SU-DHL-6 (cell line): ENCODE measurements around the gene RNF126.

Experiments used
- H2AFZ ChIP-seq: fragments of 200-600 bp; sonication (generic); 2 replicates; pipeline ENCODE4 v1.6.1; 2014; ENCODE audit warnings: low read depth, mild to moderate bottlenecking, moderate library complexity, mixed read lengths, antibody characterized with exemption, low read length; ENCODE audit not compliant: severe bottlenecking
- H3F3A ChIP-seq: fragments of 200-600 bp; shearing (Covaris generic); 2 replicates; pipeline ENCODE4 v1.6.0; 2016; ENCODE audit warnings: antibody characterized with exemption, mild to moderate bottlenecking; ENCODE audit not compliant: insufficient read depth
- H3K27ac ChIP-seq: fragments of 200-600 bp; sonication (generic); 2 replicates; pipeline ENCODE4 v1.5.1; 2016; ENCODE audit warnings: low read depth, mild to moderate bottlenecking, low read length, moderate library complexity, mixed read lengths
- H3K27me3 ChIP-seq: fragments of 200-600 bp; sonication (generic), shearing (Covaris generic); 2 replicates; pipeline ENCODE4 v1.6.0; 2014; ENCODE audit warnings: mild to moderate bottlenecking, low read length
- H3K36me3 ChIP-seq: fragments of 200-600 bp; sonication (generic); 2 replicates; pipeline ENCODE4 v1.6.1; 2014; ENCODE audit warnings: mild to moderate bottlenecking, low read length, mixed read lengths
- H3K4me2 ChIP-seq: fragments of 300-600, 200-600 bp; shearing (Covaris generic), sonication (generic); 2 replicates; pipeline ENCODE4 v1.6.0; 2014; ENCODE audit warnings: low read length, low read depth, mild to moderate bottlenecking; ENCODE audit not compliant: poor library complexity, severe bottlenecking
- H3K4me3 ChIP-seq: fragments of 200-600 bp; sonication (generic); 2 replicates; pipeline ENCODE4 v1.5.1; 2014; ENCODE audit warnings: antibody characterized with exemption, low read length, mild to moderate bottlenecking, mixed read lengths; ENCODE audit not compliant: insufficient read depth, poor library complexity, severe bottlenecking
- H3K79me2 ChIP-seq: fragments of 200-600 bp; sonication (generic); 2 replicates; pipeline ENCODE4 v1.6.1; 2014; ENCODE audit warnings: mild to moderate bottlenecking, low read length, moderate library complexity; ENCODE audit not compliant: insufficient read depth
- H3K9ac ChIP-seq: fragments of 200-600 bp; sonication (generic); 2 replicates; pipeline ENCODE4 v1.7.0; 2014; ENCODE audit warnings: mild to moderate bottlenecking, low read length
- H3K9me2 ChIP-seq: fragments of 200-600 bp; sonication (generic); replicated peaks from 2 replicates; pipeline ENCODE4 v1.6.1; 2014; ENCODE audit warnings: low read length; ENCODE audit not compliant: insufficient read depth
- H3K9me3 ChIP-seq: fragments of 200-600 bp; sonication (generic); 2 replicates; pipeline ENCODE4 v1.6.1; 2014; ENCODE audit warnings: low read length, mixed read lengths; ENCODE audit not compliant: insufficient read depth
- H4K20me1 ChIP-seq: fragments of 200-600 bp; sonication (generic); 2 replicates; pipeline ENCODE4 v1.6.1; 2014; ENCODE audit warnings: low read depth, mild to moderate bottlenecking, antibody characterized with exemption, low read length, moderate library complexity, mixed read lengths
- EZH2phosphoT487 ChIP-seq: fragments of 200-600 bp; sonication (generic), shearing (Covaris generic); conservative IDR thresholded peaks from 2 replicates; pipeline ENCODE4 v1.6.1; 2018; ENCODE audit warnings: mild to moderate bottlenecking, antibody characterized with exemption, low read length, moderate library complexity, mixed read lengths
- TF ChIP-seq, protein P1 (sequence below): fragments of 200-600 bp; sonication (generic); IDR thresholded peaks from one replicate; pipeline ENCODE4 v1.5.1; 2017; ENCODE audit warnings: antibody characterized with exemption, mild to moderate bottlenecking, low read length, moderate library complexity; ENCODE audit not compliant: insufficient read depth, poor library complexity, severe bottlenecking

Gene RNF126

DNA sequence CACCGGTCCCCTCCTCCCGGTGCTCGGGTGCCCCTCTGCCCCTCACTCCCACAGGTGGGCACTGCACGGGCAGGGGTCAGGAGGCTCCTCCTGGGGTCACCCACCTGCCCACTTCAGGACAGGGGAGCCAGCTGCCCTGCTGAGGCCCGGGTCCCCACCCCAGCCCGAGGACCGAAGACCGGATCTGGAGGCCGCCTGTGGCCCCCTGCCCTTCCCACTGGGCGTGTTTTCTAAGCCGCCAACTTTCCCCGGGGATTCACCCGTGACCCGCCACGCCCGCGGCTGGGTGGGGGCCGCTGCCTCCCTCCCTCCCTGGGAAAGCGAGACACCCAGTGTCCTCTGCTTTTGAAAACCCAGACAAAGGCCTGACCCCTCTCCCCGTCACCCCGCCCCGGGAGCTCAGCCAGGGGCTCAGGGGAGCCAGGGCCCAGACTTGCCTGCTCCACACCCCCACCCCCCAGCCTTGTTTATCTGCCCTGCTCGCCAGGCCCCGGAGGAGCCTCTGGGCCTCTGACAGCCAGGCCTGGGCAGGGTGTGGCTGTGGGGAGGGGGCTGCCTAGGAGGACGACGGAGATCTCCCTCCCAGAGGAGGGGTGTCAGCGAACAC, 47.1 kb upstream of the RNF126 start:
- no peak for TF ChIP-seq EZH2phosphoT487
- TF ChIP-seq, protein P1, sequence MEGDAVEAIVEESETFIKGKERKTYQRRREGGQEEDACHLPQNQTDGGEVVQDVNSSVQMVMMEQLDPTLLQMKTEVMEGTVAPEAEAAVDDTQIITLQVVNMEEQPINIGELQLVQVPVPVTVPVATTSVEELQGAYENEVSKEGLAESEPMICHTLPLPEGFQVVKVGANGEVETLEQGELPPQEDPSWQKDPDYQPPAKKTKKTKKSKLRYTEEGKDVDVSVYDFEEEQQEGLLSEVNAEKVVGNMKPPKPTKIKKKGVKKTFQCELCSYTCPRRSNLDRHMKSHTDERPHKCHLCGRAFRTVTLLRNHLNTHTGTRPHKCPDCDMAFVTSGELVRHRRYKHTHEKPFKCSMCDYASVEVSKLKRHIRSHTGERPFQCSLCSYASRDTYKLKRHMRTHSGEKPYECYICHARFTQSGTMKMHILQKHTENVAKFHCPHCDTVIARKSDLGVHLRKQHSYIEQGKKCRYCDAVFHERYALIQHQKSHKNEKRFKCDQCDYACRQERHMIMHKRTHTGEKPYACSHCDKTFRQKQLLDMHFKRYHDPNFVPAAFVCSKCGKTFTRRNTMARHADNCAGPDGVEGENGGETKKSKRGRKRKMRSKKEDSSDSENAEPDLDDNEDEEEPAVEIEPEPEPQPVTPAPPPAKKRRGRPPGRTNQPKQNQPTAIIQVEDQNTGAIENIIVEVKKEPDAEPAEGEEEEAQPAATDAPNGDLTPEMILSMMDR, result no peak
- Histone ChIP-seq H3K27me3 (no peaks in the 10 kb centered on the region), H4K20me1 (no peaks in the 10 kb centered on the region), H3K4me3 (no peak overlapping the region), H2AFZ (no peak overlapping the region), H3K4me2 (no peak overlapping the region), H3K9me3 (no peaks in the 10 kb centered on the region), H3K79me2 (no peaks in the 10 kb centered on the region), H3K36me3 (no peaks in the 10 kb centered on the region), H3K9me2 (no peaks in the 10 kb centered on the region), H3K27ac (no peak overlapping the region), H3F3A (no peaks in the 10 kb centered on the region), H3K9ac (no peak overlapping the region)

DNA sequence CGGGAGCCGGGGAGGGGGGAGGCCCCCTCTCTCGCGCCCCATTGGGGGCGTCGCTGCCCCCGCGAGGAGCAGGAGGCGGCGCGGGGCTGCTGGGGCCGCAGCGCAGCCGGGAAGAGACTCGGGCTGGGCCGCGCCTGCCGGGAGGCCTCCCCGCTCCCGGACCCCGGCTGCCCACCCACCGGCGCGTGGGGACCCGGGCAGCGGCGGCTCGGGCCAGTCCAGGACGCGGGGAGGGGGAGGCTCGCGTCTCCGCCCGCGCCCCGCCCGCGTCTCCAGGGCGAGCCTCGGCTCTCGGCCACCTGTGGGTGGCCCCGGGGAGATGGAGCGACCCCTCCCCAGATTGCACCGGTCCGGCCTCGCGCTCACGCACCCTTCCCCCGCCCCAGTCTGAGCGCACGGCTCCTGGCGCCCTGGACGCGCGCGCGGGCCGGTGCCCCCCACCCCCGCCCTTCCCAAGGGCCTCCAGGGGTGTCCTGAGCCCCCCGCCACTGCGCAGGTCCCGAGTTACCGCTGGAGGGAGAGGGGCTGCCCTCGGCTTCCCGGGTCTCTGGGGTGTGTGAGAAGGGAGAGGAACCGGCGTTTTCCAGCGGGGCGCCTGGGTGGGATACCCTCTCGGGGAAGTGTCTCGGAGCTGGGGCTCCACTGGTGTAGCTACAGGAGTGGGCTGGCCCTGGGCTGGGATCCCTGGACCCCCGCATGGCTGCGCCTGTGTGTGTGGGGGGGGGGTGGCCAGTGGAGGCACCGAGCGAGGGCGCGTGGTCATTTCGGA, 46.4 kb upstream of the RNF126 start:
- Histone ChIP-seq H3K9ac (no peak overlapping the region), H4K20me1 (no peaks in the 10 kb centered on the region), H3K27me3 (no peaks in the 10 kb centered on the region), H2AFZ (no peak overlapping the region), H3K79me2 (no peaks in the 10 kb centered on the region), H3K4me2 (no peak overlapping the region), H3K9me2 (no peaks in the 10 kb centered on the region), H3K9me3 (no peaks in the 10 kb centered on the region), H3F3A (no peaks in the 10 kb centered on the region), H3K4me3 (no peak overlapping the region), H3K27ac (no peak overlapping the region), H3K36me3 (no peaks in the 10 kb centered on the region)
- TF ChIP-seq EZH2phosphoT487, result no peak
- TF ChIP-seq, protein P1, result no peak

DNA sequence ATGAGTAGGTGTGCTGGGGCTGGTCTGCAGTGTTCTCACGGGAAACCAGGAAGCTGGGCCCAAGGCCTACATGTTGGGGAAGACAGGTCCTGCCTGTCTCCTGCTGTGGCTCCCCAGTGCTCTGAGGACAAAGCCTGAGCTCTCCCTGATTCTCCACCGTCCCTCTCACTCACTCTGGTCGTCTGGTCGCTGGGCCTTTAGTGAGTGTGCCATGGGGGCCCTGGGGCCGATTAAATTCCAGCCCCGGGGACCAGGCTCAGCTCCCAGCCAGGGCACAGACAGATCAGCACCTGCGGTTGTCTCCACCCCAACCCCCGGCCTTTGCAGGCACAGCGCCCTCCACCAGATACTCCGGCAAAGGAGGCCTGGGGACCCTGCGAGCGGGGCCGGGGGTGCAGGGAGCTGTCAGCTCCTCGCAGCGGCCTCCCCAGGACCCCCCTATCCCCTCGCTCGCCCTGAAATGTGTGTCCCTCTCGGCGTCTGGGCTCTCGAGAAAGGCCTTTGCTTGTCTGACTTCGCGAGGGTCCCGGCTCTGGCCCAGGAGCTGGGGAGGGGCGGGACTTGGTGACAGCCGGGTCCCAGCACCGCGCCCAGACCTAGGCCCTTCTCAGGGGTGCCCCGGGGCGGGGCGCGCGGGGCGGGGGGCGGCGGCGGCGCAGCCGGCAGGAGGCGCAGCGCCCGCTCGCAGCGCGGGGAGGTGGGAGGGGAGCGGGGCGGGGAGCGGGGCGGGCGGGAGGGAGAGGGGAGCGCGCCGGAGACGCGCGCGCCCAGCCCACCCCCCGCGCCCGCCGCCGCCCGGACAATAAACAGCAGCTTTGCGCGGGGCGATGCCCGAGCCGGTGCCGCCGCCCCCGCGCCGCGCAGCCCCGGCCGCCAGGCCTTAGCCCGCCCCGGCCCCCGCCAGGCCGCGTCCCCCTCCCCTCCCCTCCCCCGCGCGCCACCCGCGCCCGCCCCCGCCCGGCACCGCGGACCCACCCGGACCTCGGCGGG, 45.4 kb upstream of the RNF126 start, which contains the start of gene PALM:
Gene PALM, plus strand, starts transcription at position 782 of the 990 bp plus-strand sequence. CDS start 212 bp downstream, outside the sequence.
- Histone ChIP-seq H3K9ac (no peak within 1 kb of the TSS), H3K4me3 (no peak within 1 kb of the TSS), H3K9me3 (no peaks in the 10 kb centered on the region), H2AFZ (no peak within 1 kb of the TSS), H3K4me2 (no peak within 1 kb of the TSS), H3K27me3 (no peaks in the 10 kb centered on the region), H4K20me1 (no peaks in the 10 kb centered on the region), H3K79me2 (no peaks in the 10 kb centered on the region), H3K36me3 (no peaks in the 10 kb centered on the region), H3F3A (no peaks in the 10 kb centered on the region), H3K9me2 (no peaks in the 10 kb centered on the region), H3K27ac (no peak within 1 kb of the TSS)
- TF ChIP-seq, protein P1, result no peak
- TF ChIP-seq EZH2phosphoT487, result no peak
